Jurkat, Clone E6-1 (cell line): ENCODE data around the gene PBX1. TPM values are rescaled to one million over a fixed set of nuclear protein-coding genes. Genes with fewer than 3 reads are reported as not detected.
"Not testable (repeated sequence)": the region's sequence is repeated elsewhere in the genome, so short reads cannot be mapped to it uniquely, and the experiment has no call there.

Experiments used
- DNase-seq: peaks from one replicate; pipeline ENCODE4 v3.0.0-alpha.2; 2011; ENCODE audit warnings: low read depth, low spot score
- H3K4me3 ChIP-seq: 2 replicates; pipeline ENCODE4 v1.5.1; 2011; ENCODE audit warnings: mild to moderate bottlenecking, low read length, control low read depth, moderate library complexity
- polyA plus RNA-seq: library from polyadenylated mRNA; unstranded; fragments of >200 nt; gene quantifications from one replicate; pipeline ENCODE4 v1.2.1, GENCODE V29; 2012; ENCODE audit warnings: missing spikeins; ENCODE audit not compliant: insufficient read length, insufficient read depth

PBX1 gene
- 1.5 TPM for polyA plus RNA-seq

GRCh38 chr1:164558461-164559341, at the start of gene PBX1:
Gene PBX1, plus strand, starts transcription at chr1:164559184.
- peak; percentile 88 for DNase-seq
- H3K4me3 ChIP-seq = peak within 1 kb of the TSS; percentile 53

- DNase-seq = no peak
Observed at GRCh38 chr1:164510435-164510834, 48.5 kb upstream of the PBX1 start.

GRCh38 chr1:164511001-164511705, 47.8 kb upstream of the PBX1 start:
- no peak overlapping the region for H3K4me3 ChIP-seq
- no peak for DNase-seq

More at GRCh38 chr1:164510435-164510834, 48.5 kb upstream of the PBX1 start:
- no peak overlapping the region for H3K4me3 ChIP-seq

GRCh38 chr1:164515231-164515630, 43.8 kb upstream of the PBX1 start:
- DNase-seq = no peak
- H3K4me3 ChIP-seq = no peak overlapping the region

- no peak overlapping the region for H3K4me3 ChIP-seq
- DNase-seq = no peak
Observed at GRCh38 chr1:164515711-164516331, 43.2 kb upstream of the PBX1 start.

GRCh38 chr1:164516591-164516990, 42.4 kb upstream of the PBX1 start:
- DNase-seq = no peak
- H3K4me3 ChIP-seq = no peak overlapping the region

GRCh38 chr1:164518692-164519332, 40.2 kb upstream of the PBX1 start:
- DNase-seq = no peak
- H3K4me3 ChIP-seq = no peak overlapping the region

GRCh38 chr1:164519426-164519825, 39.6 kb upstream of the PBX1 start:
- H3K4me3 ChIP-seq = no peak overlapping the region
- DNase-seq = no peak

GRCh38 chr1:164524810-164525209, 34.2 kb upstream of the PBX1 start:
- no peak overlapping the region for H3K4me3 ChIP-seq
- DNase-seq = no peak

GRCh38 chr1:164534863-164535610, 23.9 kb upstream of the PBX1 start:
- no peak for DNase-seq
- H3K4me3 ChIP-seq = no peak overlapping the region

- not testable (repeated sequence) for H3K4me3 ChIP-seq, DNase-seq
Observed at GRCh38 chr1:164552463-164552988, 6.5 kb upstream of the PBX1 start.

GRCh38 chr1:164557270-164557669, 1.7 kb upstream of the PBX1 start:
- DNase-seq = no peak
- H3K4me3 ChIP-seq = no peak overlapping the region

- H3K4me3 ChIP-seq = peak overlapping the region; percentile 53
- DNase-seq = no peak
Observed at GRCh38 chr1:164559342-164560051, 513 bp downstream of the PBX1 start.

- H3K4me3 ChIP-seq = no peak overlapping the region
- DNase-seq = no peak
Observed at GRCh38 chr1:164560121-164560541, 1.1 kb downstream of the PBX1 start.

- DNase-seq = no peak
- H3K4me3 ChIP-seq = no peak overlapping the region
Observed at GRCh38 chr1:164560556-164560955, 1.6 kb downstream of the PBX1 start.

GRCh38 chr1:164561007-164561406, 2.0 kb downstream of the PBX1 start:
- no peak for DNase-seq
- no peak overlapping the region for H3K4me3 ChIP-seq

GRCh38 chr1:164561472-164561871, 2.5 kb downstream of the PBX1 start:
- DNase-seq = no peak
- H3K4me3 ChIP-seq = no peak overlapping the region

GRCh38 chr1:164562061-164562460, 3.1 kb downstream of the PBX1 start:
- no peak for DNase-seq
- no peak overlapping the region for H3K4me3 ChIP-seq
